T-helper 2 cell (primary cell): Measurements from ENCODE around the gene CEPT1.
"Not testable (repeated sequence)": the region's sequence is repeated elsewhere in the genome, so short reads cannot be mapped to it uniquely, and the experiment has no call there.

Source experiments
- DNase-seq, 5 experiments: peaks; one replicate each; pipeline versions ENCODE4 v3.0.0 to v3.0.0-alpha.2; 2012 to 2022

Gene CEPT1

DNA sequence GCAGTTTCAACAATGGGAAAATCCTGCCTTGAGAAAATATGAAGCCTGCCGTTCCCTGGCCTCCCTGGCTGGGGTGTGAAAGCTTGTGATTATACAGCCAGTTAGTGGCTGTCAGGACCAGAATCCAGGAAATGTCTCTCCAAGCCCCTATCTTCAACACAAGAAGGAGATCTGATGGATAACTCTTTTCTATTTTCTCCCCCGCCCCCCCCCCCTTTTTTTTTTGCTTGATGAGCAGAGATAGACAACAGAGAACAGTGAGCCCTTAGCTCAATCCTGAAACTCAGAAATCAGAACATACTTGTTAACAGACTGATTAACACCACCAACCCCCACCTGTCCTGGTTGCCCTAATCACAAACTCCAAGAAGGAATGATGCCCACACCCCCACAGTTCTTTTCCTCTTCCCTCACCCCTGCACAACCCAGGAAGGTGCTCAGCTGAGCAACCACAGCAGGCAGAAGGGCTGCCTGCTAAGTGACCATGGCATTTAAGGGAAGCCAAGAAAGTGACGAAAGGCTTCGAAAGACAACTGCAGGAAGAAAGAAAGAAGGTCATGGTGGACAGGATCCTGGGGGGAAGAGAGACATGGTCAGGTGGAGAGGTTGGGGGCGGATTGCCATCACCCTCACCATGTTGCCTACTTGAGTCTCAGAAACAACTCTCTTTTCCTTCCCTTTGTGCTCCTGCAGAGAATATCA, 72.8 kb downstream of the CEPT1 start:
- no peak for DNase-seq

DNA sequence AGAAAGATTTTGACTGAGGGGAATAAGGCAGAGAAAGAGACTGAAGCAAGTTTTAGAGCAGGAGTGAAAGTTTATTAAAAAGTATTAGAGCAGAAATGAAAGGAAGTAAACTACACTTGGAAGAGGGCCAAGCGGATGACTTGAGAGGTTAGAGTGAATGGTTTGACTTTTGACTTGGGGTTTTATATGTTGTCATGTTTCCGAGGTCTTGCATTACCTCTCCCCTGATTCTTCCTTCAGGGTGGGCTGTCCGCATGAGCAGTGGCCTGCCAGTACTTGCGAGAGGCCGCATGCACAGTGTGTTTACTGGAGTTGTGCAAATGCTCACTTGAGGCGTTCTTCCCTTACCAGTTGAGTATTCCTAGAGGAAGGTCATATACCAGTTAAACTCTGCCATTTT, 73.4 kb downstream of the CEPT1 start:
- peak in 1 of 5 experiments; percentile 47 for DNase-seq

DNA sequence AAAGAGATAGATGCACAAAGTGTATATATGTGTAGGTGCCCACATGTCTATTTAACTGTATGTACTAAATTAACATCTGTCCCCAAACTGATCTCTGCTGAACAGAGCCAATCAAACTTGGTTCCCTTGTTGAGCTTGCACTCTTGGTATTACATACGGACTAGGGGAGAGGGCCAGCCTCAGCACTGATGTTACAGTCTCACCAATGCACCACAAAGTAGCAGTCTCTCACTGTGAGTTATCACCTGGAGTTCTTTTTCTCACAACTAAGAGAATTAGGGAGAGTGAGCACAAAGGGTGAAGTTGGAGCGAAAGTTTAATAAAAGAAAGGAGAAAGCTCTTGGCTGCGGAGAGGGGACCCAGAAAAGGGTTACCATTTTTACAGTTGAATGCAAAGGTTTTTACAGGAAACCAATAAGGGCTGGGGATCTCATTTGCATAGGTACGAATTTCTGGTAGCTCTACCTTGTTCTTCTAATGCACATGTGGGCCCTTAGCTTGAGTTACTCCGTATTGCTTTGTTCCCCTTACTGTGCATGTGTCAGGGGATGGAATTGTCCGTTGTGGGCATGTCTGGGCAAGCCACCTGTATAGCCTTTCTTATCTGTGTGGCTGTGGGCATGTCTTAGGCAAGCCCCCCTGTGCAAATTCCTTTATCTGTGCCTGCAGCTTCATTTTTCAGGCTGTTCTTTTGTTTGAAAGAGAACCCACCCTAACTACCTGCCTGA, 74.2 kb downstream of the CEPT1 start:
- DNase-seq: peak in 1 of 5 experiments; percentile 62

DNA sequence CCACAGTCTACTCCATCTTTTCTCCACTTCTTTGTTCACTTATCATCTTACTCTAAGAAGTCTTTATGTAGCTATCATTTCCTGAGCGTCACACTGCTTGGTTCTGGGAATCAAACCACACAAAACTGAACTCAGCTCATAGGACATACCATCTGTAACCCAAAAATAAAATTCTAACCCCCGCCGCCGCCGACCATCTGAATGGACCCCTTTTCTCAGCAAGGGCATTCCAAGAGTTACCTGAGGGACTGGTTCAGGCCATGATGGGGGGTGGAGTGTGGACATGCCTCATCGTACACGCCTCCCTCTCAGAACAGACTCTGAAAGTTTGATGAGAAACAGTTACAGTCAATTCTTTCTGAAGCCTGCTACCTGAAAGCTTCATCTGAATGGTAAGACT, 74.9 kb downstream of the CEPT1 start:
- peak in 3 of 5 experiments; percentile 8 to 80 (median 22) for DNase-seq

GRCh38 chr1:111215285-111215684, 75.3 kb downstream of the CEPT1 start:
- DNase-seq: not testable (repeated sequence)

- DNase-seq: peak in 1 of 5 experiments; percentile 35
These were observed 76.7 kb downstream of the CEPT1 start for GRCh38 chr1:111216751-111217150.

GRCh38 chr1:111217183-111217910, 77.3 kb downstream of the CEPT1 start:
- peak in 1 of 5 experiments; percentile 75 for DNase-seq

- DNase-seq: peak in 1 of 5 experiments; percentile 32
These were observed 78.9 kb downstream of the CEPT1 start for GRCh38 chr1:111218701-111219556.

DNA sequence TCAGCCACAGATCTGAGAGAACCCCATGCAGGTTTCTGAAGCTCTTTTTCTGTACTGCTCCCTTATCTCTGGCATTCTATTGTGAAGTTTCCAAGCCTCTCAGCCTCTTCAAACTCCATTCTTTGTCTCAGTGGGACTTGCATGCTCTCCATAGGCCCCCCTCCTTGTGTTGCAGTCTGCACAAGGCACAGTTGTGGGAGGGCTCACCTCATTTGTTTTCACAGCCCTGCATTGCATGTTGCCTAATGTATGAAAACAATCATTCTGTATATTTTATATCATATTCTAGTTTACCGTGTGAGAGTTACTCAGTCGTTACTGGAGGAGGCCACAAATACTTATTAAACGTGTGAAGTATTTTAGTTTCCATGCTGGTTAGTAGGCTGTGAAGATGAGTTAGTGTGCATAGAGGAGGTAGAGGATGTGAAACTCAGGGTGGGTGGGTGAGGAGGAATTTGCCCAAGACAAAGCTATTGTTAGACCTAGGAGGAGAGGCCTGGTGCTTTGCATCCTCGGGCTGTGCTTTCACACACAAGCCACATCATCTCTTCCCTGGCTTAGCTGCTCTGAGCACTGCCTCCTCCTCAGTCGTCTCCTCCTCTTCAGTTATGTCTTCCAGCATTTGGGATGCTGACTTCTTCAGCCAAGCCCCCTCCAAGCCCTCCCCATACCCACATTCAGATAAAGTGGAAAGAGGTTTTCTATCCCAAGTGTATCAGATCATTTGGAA, 79.7 kb downstream of the CEPT1 start:
- DNase-seq: peak in 2 of 5 experiments; percentile 29 to 80

GRCh38 chr1:111220302-111220890, 80.4 kb downstream of the CEPT1 start:
- no peak for DNase-seq

DNA sequence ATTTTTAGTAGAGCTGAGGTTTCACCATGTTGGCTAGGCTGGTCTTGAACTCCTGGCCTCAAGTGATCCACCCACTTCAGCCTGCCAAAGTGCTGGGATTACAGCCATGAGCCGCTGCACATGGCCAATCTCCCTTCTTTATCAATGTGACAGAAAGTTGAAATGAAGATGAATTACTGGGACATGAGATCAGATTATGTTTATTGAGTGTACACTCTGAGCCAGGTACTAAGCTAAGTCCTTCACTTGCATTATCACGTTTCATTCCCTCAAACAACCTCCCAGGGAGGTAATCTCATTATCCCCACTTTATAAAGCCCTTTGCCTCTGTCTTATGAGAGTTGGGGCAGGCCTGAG, 81.2 kb downstream of the CEPT1 start:
- no peak for DNase-seq

GRCh38 chr1:111221633-111222291, 81.7 kb downstream of the CEPT1 start:
- peak in 2 of 5 experiments; percentile 58 to 95 for DNase-seq

DNA sequence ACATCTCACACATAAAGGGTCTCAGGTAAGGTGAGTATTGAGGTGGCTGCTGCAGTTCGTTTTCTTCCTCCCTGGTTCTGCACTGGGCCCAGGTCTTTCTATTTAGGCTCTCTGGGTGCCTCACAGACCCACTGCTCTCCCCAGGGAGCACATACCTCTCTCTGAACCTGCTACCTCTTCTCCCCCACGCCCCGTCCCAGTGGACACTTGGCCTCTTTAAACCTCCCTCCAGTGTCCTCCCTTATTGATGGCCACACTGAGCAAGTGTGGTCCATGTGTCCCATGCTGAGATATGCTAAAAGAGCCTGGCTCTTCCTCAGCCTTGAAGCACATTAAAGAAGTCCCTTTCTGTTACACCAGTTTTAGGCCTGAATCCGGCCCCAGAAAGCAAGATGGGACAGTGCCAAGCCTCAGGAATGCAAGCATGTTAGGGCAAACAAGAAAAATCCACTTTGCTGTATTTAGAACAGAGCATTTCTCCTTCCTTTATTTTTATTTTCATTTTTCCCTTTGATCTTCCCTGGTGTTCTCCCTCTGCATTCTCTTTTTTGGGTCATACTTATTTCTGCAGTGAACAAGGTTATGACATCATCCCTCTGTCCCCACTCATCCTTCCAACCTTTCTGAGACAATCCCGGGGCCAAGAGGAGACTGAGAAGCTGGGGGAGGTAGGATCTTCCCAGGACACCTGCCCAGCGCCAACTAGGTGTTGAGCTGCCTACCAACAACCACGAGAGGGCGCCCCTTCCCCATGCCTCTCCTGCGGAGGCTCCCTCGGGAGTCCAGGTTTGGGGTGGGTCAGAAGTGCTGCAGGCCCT, 82.5 kb downstream of the CEPT1 start:
- DNase-seq: peak; percentile 59 to 74 (median 65)

DNA sequence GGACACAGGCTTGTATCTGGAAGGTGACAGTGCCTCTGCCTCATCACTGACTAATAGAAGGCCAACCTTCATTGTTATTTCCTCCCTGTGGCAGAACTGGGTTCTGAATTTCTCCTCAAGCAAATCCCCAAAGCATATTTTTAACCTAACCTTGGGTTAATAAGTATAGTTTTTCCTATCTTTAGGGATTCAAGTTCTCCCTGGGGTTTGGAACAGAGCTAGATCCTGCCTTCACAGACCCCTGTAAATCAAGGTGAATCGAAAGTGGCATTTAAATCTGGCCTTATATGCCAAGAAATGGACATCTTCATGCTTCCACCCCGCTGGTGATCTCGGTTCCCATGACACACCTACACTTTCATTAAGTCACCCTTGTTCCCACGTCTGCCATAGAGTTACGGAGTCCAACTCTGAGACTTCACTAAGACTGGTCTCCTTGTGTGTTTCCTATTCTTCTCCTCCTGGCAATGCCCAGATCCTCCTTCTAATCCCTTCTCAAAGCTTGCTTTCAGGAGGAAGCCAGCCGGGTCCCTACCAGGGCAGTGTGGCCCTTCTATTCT, 83.2 kb downstream of the CEPT1 start:
- no peak for DNase-seq

GRCh38 chr1:111225091-111225490, 85.1 kb downstream of the CEPT1 start:
- DNase-seq: no peak

- DNase-seq: peak in 1 of 5 experiments; percentile 79
These were observed 85.8 kb downstream of the CEPT1 start for GRCh38 chr1:111225717-111226400.

GRCh38 chr1:111227434-111227833, 87.4 kb downstream of the CEPT1 start, which contains the start of gene CHI3L2:
Gene CHI3L2 (plus strand): TSS chr1:111227713. CDS start chr1:111227730, 17 bp downstream.
- DNase-seq: no peak

DNA sequence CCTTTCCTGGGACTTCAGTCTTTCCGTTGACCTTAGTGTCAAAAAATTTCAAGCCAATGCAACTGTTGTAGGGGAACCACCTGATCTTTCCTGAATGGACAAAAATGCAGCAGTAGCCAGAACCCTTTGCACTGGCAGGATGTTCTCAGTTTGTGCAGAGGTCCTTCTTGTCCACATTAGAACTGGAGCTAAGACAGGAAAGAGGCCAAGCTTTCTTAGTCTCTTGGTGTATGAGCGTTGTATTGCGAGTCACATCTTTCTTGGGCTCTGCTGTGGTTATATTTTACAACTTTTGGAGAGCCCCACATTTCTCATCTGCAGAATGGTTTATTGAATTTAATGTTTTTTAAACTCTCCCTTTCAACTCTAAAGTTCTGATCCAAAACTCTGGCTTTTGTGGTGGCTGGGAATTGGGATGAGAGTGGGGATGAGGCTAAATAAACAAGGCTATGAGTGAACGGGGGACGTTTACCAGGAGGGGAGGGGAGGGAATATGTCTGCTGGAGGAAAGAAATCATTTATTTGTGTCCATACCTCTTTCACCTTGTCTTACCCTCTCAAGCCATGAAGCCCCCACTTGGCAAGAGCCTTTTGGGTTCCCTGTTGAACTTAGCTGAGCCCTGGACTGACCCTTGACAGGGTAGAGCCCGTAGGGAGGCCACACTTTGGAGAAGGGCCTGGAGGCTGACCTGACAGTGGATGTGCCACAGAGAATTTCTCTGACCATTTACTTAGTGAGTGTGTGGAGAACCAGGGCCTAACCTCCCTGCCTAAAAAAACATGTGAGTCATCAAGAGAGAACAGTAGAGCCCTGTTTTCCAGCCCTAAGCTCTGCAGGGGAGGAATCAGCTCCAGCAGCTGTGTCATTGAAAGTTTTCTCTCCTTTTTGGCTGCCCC, 88.1 kb downstream of the CEPT1 start:
- peak in 1 of 5 experiments; percentile 27 for DNase-seq
